Thyroid gland (tissue), 4 donors: ENCODE measurements around the gene MAGI1.

Experiments
- POLR2A ChIP-seq, 2 donors: fragments of 450-650 bp; IDR thresholded peaks; one replicate each; pipeline ENCODE4 v1.6.1; 2017; ENCODE audit warnings: antibody characterized with exemption in 2 of 2, mild to moderate bottlenecking in 2 of 2, moderate library complexity in 1 of 2
- TF ChIP-seq, protein P1 (sequence below), 6 experiments: fragments of 200-600 bp in 3 of 6; fragments of 450-650 bp in 3 of 6; sonication (generic) in 3 of 6; IDR thresholded peaks; one replicate each; pipeline ENCODE4 v1.5.1; 2016 to 2019; ENCODE audit warnings: antibody characterized with exemption in 6 of 6, mild to moderate bottlenecking in 2 of 6, inconsistent platforms in 1 of 6, moderate library complexity in 1 of 6

GRCh38 chr3:66080167-66080566 lies 41.4 kb upstream of the MAGI1 start:
- no peak for TF ChIP-seq POLR2A (IDR thresholded peaks at IDR 0.05)
- TF ChIP-seq, protein P1, sequence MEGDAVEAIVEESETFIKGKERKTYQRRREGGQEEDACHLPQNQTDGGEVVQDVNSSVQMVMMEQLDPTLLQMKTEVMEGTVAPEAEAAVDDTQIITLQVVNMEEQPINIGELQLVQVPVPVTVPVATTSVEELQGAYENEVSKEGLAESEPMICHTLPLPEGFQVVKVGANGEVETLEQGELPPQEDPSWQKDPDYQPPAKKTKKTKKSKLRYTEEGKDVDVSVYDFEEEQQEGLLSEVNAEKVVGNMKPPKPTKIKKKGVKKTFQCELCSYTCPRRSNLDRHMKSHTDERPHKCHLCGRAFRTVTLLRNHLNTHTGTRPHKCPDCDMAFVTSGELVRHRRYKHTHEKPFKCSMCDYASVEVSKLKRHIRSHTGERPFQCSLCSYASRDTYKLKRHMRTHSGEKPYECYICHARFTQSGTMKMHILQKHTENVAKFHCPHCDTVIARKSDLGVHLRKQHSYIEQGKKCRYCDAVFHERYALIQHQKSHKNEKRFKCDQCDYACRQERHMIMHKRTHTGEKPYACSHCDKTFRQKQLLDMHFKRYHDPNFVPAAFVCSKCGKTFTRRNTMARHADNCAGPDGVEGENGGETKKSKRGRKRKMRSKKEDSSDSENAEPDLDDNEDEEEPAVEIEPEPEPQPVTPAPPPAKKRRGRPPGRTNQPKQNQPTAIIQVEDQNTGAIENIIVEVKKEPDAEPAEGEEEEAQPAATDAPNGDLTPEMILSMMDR (IDR thresholded peaks at IDR 0.05): no peak
